IPS DF 4.7 (cell line): ENCODE data around the gene SMARCD1.
A peak's percentile ranks its signal among the peaks of the same experiment; 100 is the strongest.

Experiments
- DNase-seq: peaks from one replicate; pipeline ENCODE4 v3.0.0-alpha.2; 2013; ENCODE audit warnings: low spot score; ENCODE audit errors: extremely low read depth

Gene SMARCD1

DNA sequence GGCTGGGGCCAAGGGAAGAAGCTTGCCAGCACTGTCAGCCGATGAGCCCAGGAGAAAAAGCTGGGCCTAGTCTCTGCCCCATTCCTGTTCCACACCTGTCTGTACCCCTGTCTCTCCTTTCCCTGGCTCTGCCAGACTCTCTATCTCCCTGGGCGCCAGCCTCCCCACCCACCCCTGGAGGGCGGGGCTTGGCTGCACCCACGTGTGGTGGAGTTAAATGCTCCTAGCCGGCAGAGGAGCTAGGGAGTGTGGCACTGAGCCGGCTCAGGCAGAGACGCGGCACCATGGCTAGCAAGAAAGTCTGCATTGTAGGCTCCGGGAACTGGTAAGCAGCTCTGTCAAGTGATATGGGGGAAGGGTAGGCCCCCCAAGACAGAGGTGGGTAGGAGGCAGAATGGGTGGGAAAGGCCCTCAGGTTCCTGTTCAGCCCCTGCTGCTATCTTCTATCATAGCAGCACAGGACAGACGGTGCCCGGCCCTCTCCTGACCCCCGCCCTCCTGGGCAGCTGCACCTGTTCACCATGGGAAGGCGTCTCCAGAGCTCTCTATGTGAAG lies 18.7 kb downstream of the SMARCD1 start, which contains the start of gene GPD1:
TSS of gene GPD1 (plus strand) at position 242 of the 555 bp plus-strand sequence. CDS start at position 285, 43 bp downstream.
- no peak for DNase-seq

GRCh38 chr12:50104417-50105366 lies 19.6 kb downstream of the SMARCD1 start:
- no peak for DNase-seq

GRCh38 chr12:50105913-50106450 lies 20.8 kb downstream of the SMARCD1 start:
- DNase-seq, result no peak

DNA sequence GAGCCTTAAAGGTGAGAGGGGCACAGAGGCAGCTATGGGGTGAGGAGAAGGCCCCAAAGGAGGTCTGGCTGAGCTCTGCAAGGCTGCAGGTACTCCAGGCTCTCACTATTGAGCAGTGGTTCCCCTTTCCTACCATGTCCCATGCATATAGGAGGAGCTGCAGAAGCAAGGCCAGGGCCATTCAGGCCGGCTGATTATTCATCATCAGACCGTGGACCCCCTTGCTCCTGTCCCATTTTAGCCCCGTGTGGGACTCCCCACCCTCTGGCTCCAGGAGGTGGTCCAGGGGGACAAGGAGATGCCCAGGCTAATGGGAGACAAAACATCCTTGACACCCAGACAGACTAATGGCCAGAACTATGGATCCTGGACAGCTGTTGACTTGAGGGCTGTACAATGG lies 21.8 kb downstream of the SMARCD1 start:
- no peak for DNase-seq

DNA sequence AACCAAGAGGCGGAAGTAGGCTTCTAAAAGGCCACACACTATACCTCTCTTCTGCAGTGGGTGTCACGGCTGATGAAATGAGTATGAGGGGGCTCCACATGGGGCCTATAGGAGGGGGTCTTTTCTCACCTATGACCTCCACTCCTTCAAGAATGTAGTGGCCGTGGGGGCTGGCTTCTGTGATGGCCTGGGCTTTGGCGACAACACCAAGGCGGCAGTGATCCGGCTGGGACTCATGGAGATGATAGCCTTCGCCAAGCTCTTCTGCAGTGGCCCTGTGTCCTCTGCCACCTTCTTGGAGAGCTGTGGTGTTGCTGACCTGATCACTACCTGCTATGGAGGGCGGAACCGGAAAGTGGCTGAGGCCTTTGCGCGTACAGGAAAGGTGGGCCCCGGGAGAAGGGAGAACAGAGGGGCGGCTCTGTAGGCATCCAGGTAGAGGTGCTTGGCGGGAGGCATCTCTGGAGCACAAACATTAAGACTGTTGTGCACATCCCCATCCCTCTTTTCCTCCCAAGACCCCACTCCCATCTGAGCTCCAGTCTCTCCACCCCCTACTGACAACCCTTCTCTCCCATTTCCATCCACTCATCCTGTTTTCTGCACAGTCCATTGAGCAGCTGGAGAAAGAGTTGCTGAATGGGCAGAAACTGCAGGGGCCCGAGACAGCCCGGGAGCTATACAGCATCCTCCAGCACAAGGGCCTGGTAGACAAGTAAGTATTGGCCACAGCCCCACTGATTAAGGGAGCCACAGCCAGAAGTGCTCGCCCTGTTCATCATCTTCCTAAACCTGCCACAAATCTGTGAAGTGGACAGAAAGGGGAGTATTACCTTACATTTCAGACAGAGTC lies 22.5 kb downstream of the SMARCD1 start:
- no peak for DNase-seq

DNA sequence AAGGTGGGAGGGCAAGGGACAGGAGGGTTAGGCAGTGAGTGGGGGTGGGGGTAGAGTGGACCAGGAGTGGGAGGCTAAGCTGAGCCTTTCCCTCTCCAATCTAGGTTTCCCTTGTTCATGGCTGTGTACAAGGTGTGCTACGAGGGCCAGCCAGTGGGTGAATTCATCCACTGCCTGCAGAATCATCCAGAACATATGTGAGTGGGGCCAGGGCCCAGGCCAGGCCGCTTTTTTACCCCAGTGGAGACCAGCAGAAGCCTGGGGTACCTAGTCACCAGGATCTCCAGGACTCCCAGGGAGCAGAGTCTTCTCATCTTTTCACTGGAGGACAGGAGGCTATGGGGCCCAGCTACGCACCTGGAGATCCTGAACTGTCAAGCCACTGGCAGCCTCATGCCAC lies 24.2 kb downstream of the SMARCD1 start:
- DNase-seq, result no peak

DNA sequence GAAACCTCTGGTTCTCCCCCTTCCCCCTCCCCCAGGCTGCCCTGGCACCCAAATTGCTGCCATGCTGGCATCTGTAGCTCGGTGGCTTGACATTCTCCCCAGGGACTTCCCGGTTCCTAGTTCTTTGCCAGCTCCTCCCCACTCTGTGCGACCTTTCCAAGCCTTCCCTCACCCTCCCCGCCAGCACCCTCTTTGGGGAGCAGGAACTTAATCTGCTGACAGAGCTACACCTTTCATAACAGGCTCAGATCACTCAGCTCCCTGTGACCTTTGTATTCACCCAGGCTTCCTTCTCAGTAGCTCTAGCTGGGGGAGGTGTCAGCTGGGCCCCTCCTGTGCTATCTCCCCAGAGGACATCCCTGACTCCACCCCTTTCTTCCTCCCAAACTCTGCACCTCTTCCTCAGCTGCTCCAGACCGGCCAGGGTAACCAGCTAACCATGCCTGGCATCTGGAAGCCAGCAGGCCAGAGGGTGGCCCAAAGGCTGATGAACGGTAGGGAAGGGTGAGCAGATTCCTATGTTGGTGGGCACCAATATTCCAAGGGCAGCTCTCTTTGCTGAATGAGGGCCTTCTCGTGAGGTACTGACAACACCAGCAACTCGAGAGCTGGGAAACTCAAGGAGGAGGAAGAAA lies 25.1 kb downstream of the SMARCD1 start:
- DNase-seq, result no peak

- no peak for DNase-seq
Observed at GRCh38 chr12:50110762-50111351, 25.7 kb downstream of the SMARCD1 start.

GRCh38 chr12:50111395-50111692 lies 26.2 kb downstream of the SMARCD1 start:
- DNase-seq, result no peak

GRCh38 chr12:50111693-50112455 lies 26.7 kb downstream of the SMARCD1 start, which contains the start of gene COX14:
Gene COX14 (plus strand): TSS chr12:50112236. CDS start chr12:50120044, 7,808 bp downstream.
- peak; percentile 98 for DNase-seq

GRCh38 chr12:50112456-50113218 lies 27.5 kb downstream of the SMARCD1 start:
- no peak for DNase-seq

GRCh38 chr12:50117057-50117622 lies 32.0 kb downstream of the SMARCD1 start:
- no peak for DNase-seq

DNA sequence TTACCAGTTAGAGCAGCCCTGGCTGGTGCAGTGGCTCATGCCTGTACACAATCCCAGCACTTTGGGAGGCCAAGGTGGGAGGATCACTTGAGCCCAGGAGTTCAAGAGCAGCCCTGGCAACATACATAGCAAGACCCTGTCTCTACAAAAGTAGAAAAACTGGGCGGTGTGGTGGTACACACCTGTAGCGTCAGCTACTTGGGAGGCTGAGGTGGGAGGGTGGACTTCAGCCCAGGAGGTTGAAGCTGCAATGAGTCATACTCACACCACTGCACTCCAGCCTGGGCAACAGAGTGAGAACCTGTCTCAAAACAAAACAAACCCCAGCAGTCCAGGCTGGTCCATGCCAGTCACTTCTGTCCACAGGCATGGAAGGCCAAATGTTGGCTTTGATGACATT lies 34.2 kb downstream of the SMARCD1 start:
- DNase-seq, result no peak

- no peak for DNase-seq
Observed at GRCh38 chr12:50120521-50120920, 35.4 kb downstream of the SMARCD1 start.

DNA sequence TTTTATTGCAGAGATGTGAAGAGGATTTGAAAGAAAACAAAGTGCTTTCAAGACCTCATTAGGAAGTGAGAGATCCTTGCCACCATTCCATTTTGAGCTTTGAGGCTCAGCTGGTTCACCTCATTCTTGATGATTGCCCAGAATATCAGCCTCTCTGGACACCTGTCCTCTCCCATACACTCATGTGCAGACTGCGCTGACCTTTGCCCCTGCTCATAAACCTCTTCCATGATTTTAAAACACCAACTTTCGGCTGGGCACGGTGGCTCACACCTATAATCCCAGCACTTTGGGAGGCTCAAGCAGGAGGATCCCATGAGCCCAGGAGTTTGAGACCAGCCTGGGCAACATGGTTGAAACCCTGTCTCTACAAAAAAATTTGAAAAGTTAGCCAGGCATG lies 35.8 kb downstream of the SMARCD1 start:
- DNase-seq, result no peak

DNA sequence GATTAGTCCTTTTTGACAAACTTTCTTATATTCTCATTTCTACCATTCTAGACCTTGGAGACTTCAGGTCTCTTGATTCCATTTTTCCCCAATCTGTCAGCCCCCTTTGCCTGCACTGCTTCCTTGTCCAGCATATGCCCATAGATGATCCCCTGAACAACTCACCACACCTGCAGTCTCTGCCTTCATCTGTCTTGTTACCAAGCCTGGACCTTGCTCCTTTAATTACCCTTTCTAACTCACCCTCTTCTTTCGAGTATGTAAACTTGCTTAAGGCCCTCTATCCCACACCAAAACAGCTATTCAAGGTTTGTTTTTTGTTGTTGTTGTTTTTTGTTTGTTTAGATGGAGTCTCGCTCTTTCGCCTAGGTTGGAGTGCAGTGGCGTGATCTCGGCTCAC lies 36.5 kb downstream of the SMARCD1 start:
- no peak for DNase-seq

- no peak for DNase-seq
Observed at GRCh38 chr12:50123203-50123602, 38.1 kb downstream of the SMARCD1 start.

- no peak for DNase-seq
Observed at GRCh38 chr12:50127546-50127945, 42.4 kb downstream of the SMARCD1 start.

GRCh38 chr12:50129290-50129689 lies 44.1 kb downstream of the SMARCD1 start:
- no peak for DNase-seq
